OCI-LY7 (cell line): ENCODE measurements around the gene SLC1A6.

Source experiments
- CTCF ChIP-seq: fragments of 200-600 bp; sonication (generic); conservative IDR thresholded peaks from 2 replicates; pipeline ENCODE4 v1.5.1; 2014; ENCODE audit warnings: mild to moderate bottlenecking, antibody characterized with exemption, low read length, moderate library complexity, mixed read lengths
- EZH2phosphoT487 ChIP-seq: fragments of 200-600 bp; sonication (generic); IDR thresholded peaks from 2 replicates; pipeline ENCODE4 v1.6.1; 2018; ENCODE audit warnings: low read depth, borderline replicate concordance, mild to moderate bottlenecking, mixed run types, antibody characterized with exemption, low read length, moderate library complexity, mixed read lengths

- no peak for TF ChIP-seq CTCF
- no peak for TF ChIP-seq EZH2phosphoT487
These were observed 5.5 kb upstream of the SLC1A6 start for GRCh38 chr19:14985133-14985532.
